ENCODE measurements around the gene AARS2.

The AARS2 gene

DNA sequence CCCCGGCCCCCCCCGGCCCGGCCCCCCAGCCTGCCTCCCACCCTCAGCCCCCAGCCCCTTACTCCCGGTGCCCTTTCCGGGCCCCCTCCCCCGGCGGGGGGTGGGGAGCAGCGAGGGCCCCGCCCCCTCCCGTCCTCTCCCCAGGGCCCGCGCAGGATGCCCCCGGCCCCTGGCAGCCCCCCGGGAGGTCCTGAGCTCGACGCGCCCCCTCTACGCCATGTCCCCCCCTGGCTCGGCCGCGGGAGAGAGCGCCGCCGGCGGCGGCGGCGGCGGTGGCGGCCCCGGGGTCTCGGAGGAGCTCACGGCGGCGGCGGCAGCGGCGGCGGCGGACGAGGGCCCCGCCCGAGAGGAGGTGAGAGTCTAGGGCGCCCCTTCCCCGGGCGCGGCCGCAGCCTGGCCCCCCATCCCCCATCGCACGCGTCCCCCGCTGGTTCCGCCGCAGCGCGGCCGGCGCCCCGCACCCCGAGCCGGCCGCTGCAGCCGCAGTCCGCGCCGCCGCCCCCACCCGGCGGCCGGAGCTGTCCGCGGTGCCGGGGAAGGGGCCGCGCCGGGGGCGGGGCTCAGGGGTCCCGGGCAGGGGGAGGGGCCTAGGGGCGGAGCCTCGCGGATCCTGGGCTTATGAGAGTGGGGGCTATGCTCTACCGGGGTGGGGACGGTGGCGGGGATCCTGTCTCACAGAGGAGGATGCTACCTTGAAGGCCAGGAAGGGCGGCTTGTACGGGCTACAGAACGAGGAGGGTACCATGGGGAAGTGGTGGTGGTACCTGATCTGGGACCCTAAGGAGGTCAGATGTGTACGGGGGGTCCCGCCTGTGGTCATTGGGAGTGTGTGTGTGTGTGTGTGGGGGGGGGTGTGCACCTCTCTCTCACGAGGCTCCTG is 42.4 kb downstream of the AARS2 start:
- no peaks in the 10 kb centered on the region for H3K36me3 ChIP-seq (ENCODE audit: control insufficient read depth in 1 of 2, insufficient read depth in 2 of 2, low read length in 2 of 2)
- H3K9ac ChIP-seq (ENCODE audit: low read depth in 1 of 2, low read length in 2 of 2): no peak overlapping the region
- H3K9me3 ChIP-seq (ENCODE audit: control insufficient read depth in 1 of 2, low read length in 2 of 2): no peaks in the 10 kb centered on the region
- H3K27me3 ChIP-seq (ENCODE audit: control insufficient read depth in 1 of 2, insufficient read depth in 2 of 2, low read length in 2 of 2): peaks cover 50 to 55% of the 10 kb centered on the region in 2 donors
- peaks cover 0 to 3% of the 10 kb centered on the region in 2 donors for H3K4me1 ChIP-seq (ENCODE audit: control insufficient read depth in 1 of 2, insufficient read depth in 2 of 2, low read length in 2 of 2)
- H3K4me3 ChIP-seq (ENCODE audit: low read depth in 1 of 2, low read length in 2 of 2): no peak overlapping the region
- H3K27ac ChIP-seq (ENCODE audit: low read depth, low read length): no peak overlapping the region

- no peaks in the 10 kb centered on the region for H3K36me3 ChIP-seq (ENCODE audit: control insufficient read depth in 1 of 2, insufficient read depth in 2 of 2, low read length in 2 of 2)
- no peaks in the 10 kb centered on the region for H3K9me3 ChIP-seq (ENCODE audit: control insufficient read depth in 1 of 2, low read length in 2 of 2)
- H3K9ac ChIP-seq (ENCODE audit: low read depth in 1 of 2, low read length in 2 of 2): no peak within 1 kb of the TSS
- H3K4me1 ChIP-seq (ENCODE audit: control insufficient read depth in 1 of 2, insufficient read depth in 2 of 2, low read length in 2 of 2): peaks cover 0 to 3% of the 10 kb centered on the region in 2 donors
- H3K27me3 ChIP-seq (ENCODE audit: control insufficient read depth in 1 of 2, insufficient read depth in 2 of 2, low read length in 2 of 2): peaks cover 43 to 50% of the 10 kb centered on the region in 2 donors
- H3K4me3 ChIP-seq (ENCODE audit: low read depth in 1 of 2, low read length in 2 of 2): no peak within 1 kb of the TSS
- no peak within 1 kb of the TSS for H3K27ac ChIP-seq (ENCODE audit: low read depth, low read length)
Observed at GRCh38 chr6:44269921-44270525, 43.1 kb downstream of the AARS2 start, which contains the start of gene TMEM151B. TSS of gene TMEM151B (plus strand) at chr6:44270450. CDS start at chr6:44270743, 293 bp downstream.

GRCh38 chr6:44269178-44269920 is 43.8 kb downstream of the AARS2 start:
- no peaks in the 10 kb centered on the region for H3K9me3 ChIP-seq (ENCODE audit: control insufficient read depth in 1 of 2, low read length in 2 of 2)
- no peaks in the 10 kb centered on the region for H3K36me3 ChIP-seq (ENCODE audit: control insufficient read depth in 1 of 2, insufficient read depth in 2 of 2, low read length in 2 of 2)
- peaks cover 43 to 50% of the 10 kb centered on the region in 2 donors for H3K27me3 ChIP-seq (ENCODE audit: control insufficient read depth in 1 of 2, insufficient read depth in 2 of 2, low read length in 2 of 2)
- no peak overlapping the region for H3K4me3 ChIP-seq (ENCODE audit: low read depth in 1 of 2, low read length in 2 of 2)
- H3K27ac ChIP-seq (ENCODE audit: low read depth, low read length): no peak overlapping the region
- H3K9ac ChIP-seq (ENCODE audit: low read depth in 1 of 2, low read length in 2 of 2): no peak overlapping the region
- peaks cover 4 to 6% of the 10 kb centered on the region in 2 donors for H3K4me1 ChIP-seq (ENCODE audit: control insufficient read depth in 1 of 2, insufficient read depth in 2 of 2, low read length in 2 of 2)

DNA sequence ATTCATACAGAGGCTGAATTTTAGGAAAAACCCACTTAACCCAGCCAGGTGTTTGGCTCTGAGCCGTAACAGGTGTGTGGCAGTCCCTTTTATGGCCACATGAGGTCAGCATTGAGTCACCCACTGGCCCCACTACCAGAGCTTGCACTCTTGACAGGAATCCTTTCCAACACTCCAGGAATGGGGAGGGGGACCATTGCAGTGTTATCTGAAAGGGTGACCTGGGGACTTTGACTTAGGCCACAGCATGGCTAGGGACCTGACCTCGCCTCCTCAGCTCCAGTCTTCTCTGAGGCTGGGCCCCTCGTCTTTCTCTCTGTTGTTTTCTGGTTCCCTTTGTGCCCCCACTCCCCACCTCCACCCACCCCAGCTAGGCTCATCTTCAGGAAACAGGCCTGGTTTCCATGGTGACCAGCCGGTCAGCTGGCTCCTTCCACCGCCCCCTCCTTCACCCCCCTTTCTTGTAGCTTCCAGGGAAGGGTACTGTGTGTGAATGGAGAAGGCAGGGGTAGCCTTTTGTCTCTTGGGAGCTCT is 45.0 kb downstream of the AARS2 start:
- H3K27ac ChIP-seq (ENCODE audit: low read depth, low read length): no peak overlapping the region
- no peaks in the 10 kb centered on the region for H3K36me3 ChIP-seq (ENCODE audit: control insufficient read depth in 1 of 2, insufficient read depth in 2 of 2, low read length in 2 of 2)
- peaks cover 35 to 43% of the 10 kb centered on the region in 2 donors for H3K27me3 ChIP-seq (ENCODE audit: control insufficient read depth in 1 of 2, insufficient read depth in 2 of 2, low read length in 2 of 2)
- H3K4me1 ChIP-seq (ENCODE audit: control insufficient read depth in 1 of 2, insufficient read depth in 2 of 2, low read length in 2 of 2): peaks cover 15 to 18% of the 10 kb centered on the region in 2 donors
- no peak overlapping the region for H3K4me3 ChIP-seq (ENCODE audit: low read depth in 1 of 2, low read length in 2 of 2)
- no peaks in the 10 kb centered on the region for H3K9me3 ChIP-seq (ENCODE audit: control insufficient read depth in 1 of 2, low read length in 2 of 2)
- no peak overlapping the region for H3K9ac ChIP-seq (ENCODE audit: low read depth in 1 of 2, low read length in 2 of 2)

- Histone ChIP-seq H3K9ac (ENCODE audit: low read depth in 1 of 2, low read length in 2 of 2) (no peak overlapping the region), H3K4me1 (ENCODE audit: control insufficient read depth in 1 of 2, insufficient read depth in 2 of 2, low read length in 2 of 2) (peaks cover 25 to 27% of the 10 kb centered on the region in 2 donors), H3K27me3 (ENCODE audit: control insufficient read depth in 1 of 2, insufficient read depth in 2 of 2, low read length in 2 of 2) (peaks cover 26 to 34% of the 10 kb centered on the region in 2 donors), H3K4me3 (ENCODE audit: low read depth in 1 of 2, low read length in 2 of 2) (no peak overlapping the region), H3K27ac (ENCODE audit: low read depth, low read length) (no peak overlapping the region), H3K9me3 (ENCODE audit: control insufficient read depth in 1 of 2, low read length in 2 of 2) (no peaks in the 10 kb centered on the region), H3K36me3 (ENCODE audit: control insufficient read depth in 1 of 2, insufficient read depth in 2 of 2, low read length in 2 of 2) (peaks cover 0 to 2% of the 10 kb centered on the region in 2 donors)
Observed at GRCh38 chr6:44267252-44267651, 45.9 kb downstream of the AARS2 start.

- Histone ChIP-seq H3K9ac (ENCODE audit: low read depth in 1 of 2, low read length in 2 of 2) (no peak overlapping the region), H3K27me3 (ENCODE audit: control insufficient read depth in 1 of 2, insufficient read depth in 2 of 2, low read length in 2 of 2) (peaks cover 17 to 25% of the 10 kb centered on the region in 2 donors), H3K4me3 (ENCODE audit: low read depth in 1 of 2, low read length in 2 of 2) (no peak overlapping the region), H3K27ac (ENCODE audit: low read depth, low read length) (no peak overlapping the region), H3K4me1 (ENCODE audit: control insufficient read depth in 1 of 2, insufficient read depth in 2 of 2, low read length in 2 of 2) (peaks cover 29 to 37% of the 10 kb centered on the region in 2 donors), H3K36me3 (ENCODE audit: control insufficient read depth in 1 of 2, insufficient read depth in 2 of 2, low read length in 2 of 2) (peaks cover 3 to 11% of the 10 kb centered on the region in 2 donors), H3K9me3 (ENCODE audit: control insufficient read depth in 1 of 2, low read length in 2 of 2) (no peaks in the 10 kb centered on the region)
Observed at GRCh38 chr6:44266347-44266746, 46.8 kb downstream of the AARS2 start.

- Histone ChIP-seq H3K4me3 (ENCODE audit: low read depth in 1 of 2, low read length in 2 of 2) (peak overlapping the region; percentile 90 to 96), H3K9me3 (ENCODE audit: control insufficient read depth in 1 of 2, low read length in 2 of 2) (no peaks in the 10 kb centered on the region), H3K4me1 (ENCODE audit: control insufficient read depth in 1 of 2, insufficient read depth in 2 of 2, low read length in 2 of 2) (peaks cover 26 to 37% of the 10 kb centered on the region in 2 donors), H3K27me3 (ENCODE audit: control insufficient read depth in 1 of 2, insufficient read depth in 2 of 2, low read length in 2 of 2) (peaks cover 14 to 20% of the 10 kb centered on the region in 2 donors), H3K9ac (ENCODE audit: low read depth in 1 of 2, low read length in 2 of 2) (no peak overlapping the region), H3K27ac (ENCODE audit: low read depth, low read length) (no peak overlapping the region), H3K36me3 (ENCODE audit: control insufficient read depth in 1 of 2, insufficient read depth in 2 of 2, low read length in 2 of 2) (peaks cover 3 to 16% of the 10 kb centered on the region in 2 donors)
Observed at GRCh38 chr6:44265722-44266233, 47.4 kb downstream of the AARS2 start.

DNA sequence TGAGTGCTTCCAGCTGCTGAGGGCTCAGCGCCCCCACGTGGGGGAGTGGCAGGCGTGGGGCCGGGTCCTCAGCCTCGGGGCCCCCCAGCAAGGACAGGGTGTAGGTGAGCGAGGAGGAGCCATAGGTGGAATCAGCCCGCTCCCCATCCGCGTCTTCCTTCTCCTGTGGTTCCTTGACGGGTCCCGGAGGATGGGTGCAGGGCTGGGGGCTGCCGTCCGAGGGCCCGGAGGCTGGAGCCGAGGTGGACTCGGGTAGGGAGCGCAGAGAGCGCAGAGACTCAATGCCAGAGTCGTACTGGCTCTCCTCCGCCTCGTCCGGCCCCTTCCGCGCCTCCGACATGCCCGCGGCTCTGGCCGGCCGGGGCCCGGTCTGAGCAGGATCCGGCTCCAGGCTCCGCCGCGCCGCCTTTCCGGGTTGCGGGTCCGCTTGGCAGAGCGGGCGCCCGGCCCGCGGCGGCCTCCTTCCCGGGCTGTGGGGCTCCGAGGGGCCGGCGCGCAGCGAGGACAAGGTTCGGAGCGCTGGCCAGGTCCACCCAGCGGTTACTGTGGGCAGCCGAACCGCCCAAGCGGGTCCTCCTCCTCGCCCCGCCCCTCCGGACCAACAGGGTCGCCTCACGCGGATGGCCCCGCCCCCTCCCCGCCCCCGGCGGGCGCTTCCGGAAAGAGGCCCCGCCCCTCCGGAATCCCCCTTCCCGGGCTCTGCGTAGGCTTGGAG is 48.0 kb downstream of the AARS2 start, which contains the start of gene NFKBIE:
Gene NFKBIE (minus strand): TSS at position 545 of the 715 bp plus-strand sequence. CDS start 205 bp downstream, at position 340.
- Histone ChIP-seq H3K27ac (ENCODE audit: low read depth, low read length) (peak within 1 kb of the TSS; percentile 70), H3K36me3 (ENCODE audit: control insufficient read depth in 1 of 2, insufficient read depth in 2 of 2, low read length in 2 of 2) (peaks cover 5 to 20% of the 10 kb centered on the region in 2 donors), H3K9me3 (ENCODE audit: control insufficient read depth in 1 of 2, low read length in 2 of 2) (no peaks in the 10 kb centered on the region), H3K4me3 (ENCODE audit: low read depth in 1 of 2, low read length in 2 of 2) (peak within 1 kb of the TSS; percentile 90 to 96), H3K27me3 (ENCODE audit: control insufficient read depth in 1 of 2, insufficient read depth in 2 of 2, low read length in 2 of 2) (peaks cover 14 to 20% of the 10 kb centered on the region in 2 donors), H3K4me1 (ENCODE audit: control insufficient read depth in 1 of 2, insufficient read depth in 2 of 2, low read length in 2 of 2) (peaks cover 26 to 37% of the 10 kb centered on the region in 2 donors), H3K9ac (ENCODE audit: low read depth in 1 of 2, low read length in 2 of 2) (peak within 1 kb of the TSS; percentile 92 to 97)

Data from duodenal mucosa (tissue), 2 donors.